ENCODE results near the gene GATM. TPM values are rescaled to one million over a fixed set of nuclear protein-coding genes. Genes with fewer than 3 reads are reported as not detected.

GATM gene
- polyA plus RNA-seq (2013, experiment 1 of 2), result 5.2 TPM
- polyA plus RNA-seq (2013, experiment 2 of 2), result 9.4 TPM

DNA sequence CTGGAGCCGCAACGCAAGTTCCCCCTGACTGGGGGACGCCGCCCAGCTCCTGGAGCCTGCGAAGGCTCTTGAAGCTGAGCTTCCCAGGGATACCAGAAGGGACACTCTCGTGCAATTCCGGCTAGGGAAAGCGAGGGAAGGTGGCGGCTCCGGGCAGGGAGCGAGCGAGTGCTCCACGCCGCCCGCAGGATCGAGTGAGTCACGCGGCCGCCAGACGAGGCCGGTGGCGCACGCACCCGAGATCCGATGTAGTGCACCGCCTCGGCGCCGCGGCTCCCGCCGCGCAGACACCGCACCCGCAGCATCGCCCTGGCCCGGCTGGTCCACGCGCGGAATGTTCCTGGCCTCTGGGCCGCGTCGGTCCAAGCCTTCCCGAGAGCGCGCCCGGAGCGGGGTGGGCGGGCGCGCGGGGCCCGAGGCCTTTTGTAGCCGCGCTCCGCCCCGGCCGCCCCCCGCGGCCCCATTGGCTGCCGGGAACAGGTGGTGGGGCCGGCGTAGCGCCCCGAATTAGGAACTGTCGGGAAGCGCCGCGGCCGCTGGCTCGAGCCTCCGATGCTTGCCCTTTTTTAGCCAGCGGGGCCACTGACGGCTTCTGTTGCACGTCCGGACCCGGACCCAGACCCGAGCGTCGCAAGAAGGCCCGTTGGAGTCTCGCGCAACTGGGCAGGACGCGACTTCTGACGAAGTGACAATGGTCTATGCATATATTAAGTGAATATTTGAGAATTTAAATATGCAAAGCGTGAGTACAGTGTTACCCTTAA is at the start of gene GATM:
Gene GATM, minus strand, starts transcription at position 396 of the 764 bp plus-strand sequence. Its CDS starts 91 bp downstream, at position 305.
- WGBS, 2 experiments (ENCODE audit: insufficient coverage in 2 of 2), result 1% methylated on average over 67 to 85 of the region's 87 CpGs
- peaks cover 20% of the 10 kb centered on the region for H3K4me1 ChIP-seq (ENCODE audit: control insufficient read depth, insufficient read depth, low read length, poor library complexity, severe bottlenecking)

DNA sequence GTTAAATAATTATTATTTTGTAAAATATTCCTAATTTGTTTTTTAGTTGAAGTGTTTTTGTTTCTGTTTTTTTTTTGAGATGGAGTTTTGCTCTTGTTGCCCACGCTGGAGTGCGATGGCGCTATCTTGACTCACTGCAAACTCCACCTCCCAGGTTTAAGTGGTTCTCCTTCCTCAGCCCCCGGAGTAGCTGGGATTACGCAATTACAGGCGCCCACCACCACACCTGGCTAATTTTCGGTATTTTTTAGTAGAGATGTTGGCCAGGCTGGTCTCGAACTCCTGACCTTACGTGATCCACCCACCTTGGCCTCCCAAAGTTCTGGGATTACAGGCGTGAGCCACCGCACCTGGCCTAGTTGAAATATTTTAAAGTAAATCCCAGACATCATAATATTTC is 48.7 kb upstream of the GATM start:
- H3K9me3 ChIP-seq (ENCODE audit: control insufficient read depth, low read length), result no peaks in the 10 kb centered on the region
- WGBS, 2 experiments (ENCODE audit: insufficient coverage in 2 of 2), result 86% methylated on average over 2 to 6 of the region's 11 CpGs

More for the DNA sequence above, at the start of gene GATM:
- H3K27ac ChIP-seq (ENCODE audit: low read depth, low read length, severe bottlenecking), result no peak within 1 kb of the TSS
- H3K4me3 ChIP-seq (ENCODE audit: extremely low read depth, insufficient read depth, low read length, poor library complexity, severe bottlenecking), result peak within 1 kb of the TSS; percentile 47
- no peaks in the 10 kb centered on the region for H3K9me3 ChIP-seq (ENCODE audit: control insufficient read depth, low read length)
- no peaks in the 10 kb centered on the region for H3K36me3 ChIP-seq (ENCODE audit: control insufficient read depth, insufficient read depth, low read length)

DNA sequence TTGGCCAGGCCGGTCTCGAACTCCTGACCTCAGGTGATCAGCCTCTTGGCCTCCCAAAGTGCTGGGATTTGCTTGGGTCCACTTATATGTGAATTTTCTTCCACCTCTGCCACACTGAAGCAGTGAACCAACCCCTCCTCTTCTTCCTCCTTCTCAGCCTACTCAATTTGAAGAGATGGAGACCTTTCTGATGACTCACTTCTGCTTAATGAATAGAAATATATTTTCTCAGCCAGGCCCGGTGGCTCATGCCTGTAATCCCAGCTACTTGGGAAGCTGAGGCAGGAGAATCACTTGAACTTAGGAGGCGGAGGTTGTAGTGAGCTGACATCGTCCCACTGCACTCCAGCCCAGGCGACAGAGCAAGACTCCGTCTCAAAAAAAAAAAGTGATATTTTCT is 46.8 kb upstream of the GATM start:
- 43 to 80% methylated on average over 2 to 4 of the region's 7 CpGs for WGBS, 2 experiments (ENCODE audit: insufficient coverage in 2 of 2)
- H3K27ac ChIP-seq (ENCODE audit: low read depth, low read length, severe bottlenecking), result no peak overlapping the region
- peaks cover 14% of the 10 kb centered on the region for H3K36me3 ChIP-seq (ENCODE audit: control insufficient read depth, insufficient read depth, low read length)
- H3K4me1 ChIP-seq (ENCODE audit: control insufficient read depth, insufficient read depth, low read length, poor library complexity, severe bottlenecking), result no peaks in the 10 kb centered on the region
- no peak overlapping the region for H3K4me3 ChIP-seq (ENCODE audit: extremely low read depth, insufficient read depth, low read length, poor library complexity, severe bottlenecking)
- H3K9me3 ChIP-seq (ENCODE audit: control insufficient read depth, low read length), result no peaks in the 10 kb centered on the region

More for the DNA sequence above, 48.7 kb upstream of the GATM start:
- Histone ChIP-seq H3K4me3 (ENCODE audit: extremely low read depth, insufficient read depth, low read length, poor library complexity, severe bottlenecking) (no peak overlapping the region), H3K27ac (ENCODE audit: low read depth, low read length, severe bottlenecking) (no peak overlapping the region), H3K4me1 (ENCODE audit: control insufficient read depth, insufficient read depth, low read length, poor library complexity, severe bottlenecking) (no peaks in the 10 kb centered on the region), H3K36me3 (ENCODE audit: control insufficient read depth, insufficient read depth, low read length) (peaks cover 6% of the 10 kb centered on the region)

DNA sequence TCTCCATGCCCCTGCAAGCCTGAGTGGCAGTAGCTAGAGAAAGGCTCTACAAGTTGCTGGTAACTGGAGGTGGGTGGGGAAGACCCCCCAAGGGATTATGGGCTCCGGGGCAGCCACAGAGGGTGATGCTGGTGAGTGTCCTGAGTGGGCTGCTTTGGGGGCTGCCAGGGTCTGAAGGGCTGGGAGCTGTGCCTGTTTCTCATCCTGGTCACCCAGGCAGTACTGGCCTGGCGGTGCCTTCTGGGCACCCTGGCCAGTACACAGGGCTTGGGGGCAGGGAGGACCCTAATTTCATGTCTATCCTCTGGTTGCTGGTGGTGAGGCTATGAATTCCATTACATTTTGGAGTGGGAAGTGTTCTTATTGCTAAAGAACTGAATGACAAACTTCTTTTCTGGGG is 46.1 kb upstream of the GATM start:
- Histone ChIP-seq H3K36me3 (ENCODE audit: control insufficient read depth, insufficient read depth, low read length) (peaks cover 21% of the 10 kb centered on the region), H3K9me3 (ENCODE audit: control insufficient read depth, low read length) (no peaks in the 10 kb centered on the region), H3K4me1 (ENCODE audit: control insufficient read depth, insufficient read depth, low read length, poor library complexity, severe bottlenecking) (no peaks in the 10 kb centered on the region), H3K4me3 (ENCODE audit: extremely low read depth, insufficient read depth, low read length, poor library complexity, severe bottlenecking) (no peak overlapping the region), H3K27ac (ENCODE audit: low read depth, low read length, severe bottlenecking) (no peak overlapping the region)
- 80 to 100% methylated on average over 1 of the region's 2 CpGs for WGBS, 2 experiments (ENCODE audit: insufficient coverage in 2 of 2)

DNA sequence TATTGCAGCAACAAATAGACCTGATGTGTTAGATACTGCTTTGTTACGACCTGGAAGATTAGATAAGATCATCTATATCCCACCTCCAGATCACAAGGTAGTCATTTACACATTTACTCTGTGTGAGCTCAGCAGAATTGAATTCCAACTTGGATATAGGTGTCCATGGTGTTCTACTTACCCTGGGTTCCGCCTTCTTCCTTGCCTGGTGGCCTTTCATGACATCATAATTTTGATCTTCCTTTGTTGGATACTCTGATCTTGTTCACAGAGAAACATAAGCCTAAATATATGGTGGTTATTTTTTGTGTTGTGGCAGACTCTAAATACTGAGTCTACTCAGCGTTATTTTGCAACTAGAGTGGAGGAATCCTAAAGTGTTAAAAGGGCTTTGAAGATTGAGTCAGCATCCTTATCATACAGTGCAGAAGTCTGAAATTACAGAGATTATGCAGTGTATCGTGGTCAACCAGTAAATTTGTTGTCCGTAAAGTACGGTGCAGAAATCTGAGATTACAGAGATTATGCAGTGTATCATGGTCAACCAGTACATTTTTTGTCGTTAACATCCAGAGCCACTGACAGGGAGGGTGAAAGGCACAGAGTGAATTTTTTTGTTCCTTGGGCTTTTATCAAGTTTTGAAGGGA is 39.1 kb upstream of the GATM start:
- 100% methylated on average over 5 of the region's 7 CpGs for WGBS, 2 experiments (ENCODE audit: insufficient coverage in 2 of 2)
- H3K4me1 ChIP-seq (ENCODE audit: control insufficient read depth, insufficient read depth, low read length, poor library complexity, severe bottlenecking), result no peaks in the 10 kb centered on the region
- no peak overlapping the region for H3K4me3 ChIP-seq (ENCODE audit: extremely low read depth, insufficient read depth, low read length, poor library complexity, severe bottlenecking)
- no peaks in the 10 kb centered on the region for H3K9me3 ChIP-seq (ENCODE audit: control insufficient read depth, low read length)
- peaks cover 81% of the 10 kb centered on the region for H3K36me3 ChIP-seq (ENCODE audit: control insufficient read depth, insufficient read depth, low read length)
- H3K27ac ChIP-seq (ENCODE audit: low read depth, low read length, severe bottlenecking), result no peak overlapping the region

GRCh38 chr15:45414215-45414885 is 36.0 kb upstream of the GATM start:
- H3K9me3 ChIP-seq (ENCODE audit: control insufficient read depth, low read length), result no peaks in the 10 kb centered on the region
- 86 to 94% methylated on average over 3 to 4 of the region's 5 CpGs for WGBS, 2 experiments (ENCODE audit: insufficient coverage in 2 of 2)
- H3K4me3 ChIP-seq (ENCODE audit: extremely low read depth, insufficient read depth, low read length, poor library complexity, severe bottlenecking), result no peak overlapping the region
- H3K27ac ChIP-seq (ENCODE audit: low read depth, low read length, severe bottlenecking), result no peak overlapping the region
- H3K4me1 ChIP-seq (ENCODE audit: control insufficient read depth, insufficient read depth, low read length, poor library complexity, severe bottlenecking), result no peaks in the 10 kb centered on the region
- H3K36me3 ChIP-seq (ENCODE audit: control insufficient read depth, insufficient read depth, low read length), result peaks cover 90% of the 10 kb centered on the region

DNA sequence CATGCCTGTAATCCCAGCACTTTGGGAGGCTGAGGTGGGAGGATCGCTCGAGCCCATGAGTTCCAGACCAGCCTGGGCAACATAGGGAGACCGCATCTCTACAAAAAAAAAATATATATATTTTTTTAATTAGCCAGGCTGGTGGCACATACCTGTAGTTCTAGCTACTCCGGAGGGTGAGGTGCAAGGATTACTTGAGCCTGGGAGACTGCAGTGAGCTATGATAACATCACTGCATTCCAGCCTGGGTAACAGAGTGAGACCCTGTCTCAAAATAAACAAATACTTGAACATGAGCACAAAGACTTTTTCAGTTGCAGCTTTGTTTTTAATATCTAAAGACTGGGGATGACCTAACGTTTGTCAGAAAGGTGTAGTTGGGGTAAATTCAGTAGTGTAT is 31.3 kb upstream of the GATM start:
- H3K4me3 ChIP-seq (ENCODE audit: extremely low read depth, insufficient read depth, low read length, poor library complexity, severe bottlenecking), result no peak overlapping the region
- 82 to 92% methylated on average over 1 to 2 of the region's 5 CpGs for WGBS, 2 experiments (ENCODE audit: insufficient coverage in 2 of 2)
- peaks cover 83% of the 10 kb centered on the region for H3K36me3 ChIP-seq (ENCODE audit: control insufficient read depth, insufficient read depth, low read length)
- no peaks in the 10 kb centered on the region for H3K9me3 ChIP-seq (ENCODE audit: control insufficient read depth, low read length)
- H3K4me1 ChIP-seq (ENCODE audit: control insufficient read depth, insufficient read depth, low read length, poor library complexity, severe bottlenecking), result peaks cover 4% of the 10 kb centered on the region
- no peak overlapping the region for H3K27ac ChIP-seq (ENCODE audit: low read depth, low read length, severe bottlenecking)

DNA sequence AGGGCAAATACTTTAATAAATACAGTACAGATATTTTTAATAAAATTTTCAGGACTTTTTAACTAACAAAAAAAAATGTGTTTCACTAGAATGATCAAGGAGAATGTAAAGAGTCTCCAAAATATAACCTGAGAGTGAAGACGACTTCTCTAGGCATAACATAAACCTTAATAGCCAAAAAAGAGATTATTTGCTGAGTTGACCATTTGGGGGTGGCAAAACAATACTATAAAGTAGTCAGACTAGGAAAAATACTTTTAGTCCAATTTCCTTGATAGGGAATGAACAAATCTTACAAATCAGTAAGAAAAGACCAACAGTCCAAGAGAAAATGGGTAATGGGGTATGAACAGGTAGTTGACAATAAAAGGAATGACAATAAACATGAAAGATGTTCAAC is 29.4 kb upstream of the GATM start:
- Histone ChIP-seq H3K36me3 (ENCODE audit: control insufficient read depth, insufficient read depth, low read length) (peaks cover 65% of the 10 kb centered on the region), H3K4me1 (ENCODE audit: control insufficient read depth, insufficient read depth, low read length, poor library complexity, severe bottlenecking) (peaks cover 4% of the 10 kb centered on the region), H3K9me3 (ENCODE audit: control insufficient read depth, low read length) (no peaks in the 10 kb centered on the region), H3K4me3 (ENCODE audit: extremely low read depth, insufficient read depth, low read length, poor library complexity, severe bottlenecking) (no peak overlapping the region), H3K27ac (ENCODE audit: low read depth, low read length, severe bottlenecking) (no peak overlapping the region)
- no CpG with 5 or more reads among the region's 1 CpG for WGBS, 2 experiments (ENCODE audit: insufficient coverage in 2 of 2)

DNA sequence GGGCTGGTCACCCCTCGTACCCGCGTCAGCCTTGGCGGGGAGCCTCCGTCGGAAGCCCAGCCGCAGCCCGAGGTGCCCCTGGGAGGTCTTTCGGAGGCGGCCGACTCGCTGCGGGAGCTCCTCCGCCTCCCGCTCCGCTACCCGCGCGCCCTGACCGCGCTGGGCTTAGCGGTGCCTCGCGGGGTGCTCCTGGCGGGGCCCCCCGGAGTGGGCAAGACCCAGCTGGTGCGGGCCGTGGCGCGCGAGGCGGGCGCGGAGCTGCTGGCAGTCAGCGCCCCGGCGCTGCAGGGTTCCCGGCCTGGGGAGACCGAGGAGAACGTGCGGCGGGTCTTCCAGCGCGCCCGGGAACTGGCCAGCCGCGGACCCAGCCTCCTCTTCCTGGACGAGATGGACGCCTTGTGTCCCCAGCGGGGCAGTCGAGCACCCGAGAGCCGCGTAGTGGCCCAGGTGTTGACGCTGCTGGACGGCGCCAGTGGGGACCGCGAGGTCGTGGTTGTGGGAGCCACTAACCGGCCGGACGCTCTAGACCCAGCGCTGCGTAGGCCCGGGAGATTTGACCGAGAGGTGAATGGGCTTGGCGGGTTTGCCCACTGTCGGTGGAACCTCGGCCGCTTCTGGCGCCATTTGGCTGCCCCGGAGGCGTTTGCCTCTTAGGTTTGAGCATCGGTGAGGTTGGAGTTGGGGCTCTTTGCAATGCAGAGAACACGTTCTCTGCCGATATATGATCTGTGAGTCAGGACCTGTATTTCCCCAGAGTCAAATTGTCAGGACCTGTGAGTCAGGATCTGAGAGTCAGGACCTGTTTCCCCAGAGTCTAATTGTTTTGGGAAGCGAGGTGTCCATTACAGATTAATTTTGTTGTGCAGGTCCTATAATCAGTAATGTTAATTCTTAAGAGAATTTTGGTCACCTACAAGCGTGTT is 24.9 kb upstream of the GATM start:
- Histone ChIP-seq H3K27ac (ENCODE audit: low read depth, low read length, severe bottlenecking) (peak overlapping the region; percentile 79), H3K9me3 (ENCODE audit: control insufficient read depth, low read length) (no peaks in the 10 kb centered on the region), H3K36me3 (ENCODE audit: control insufficient read depth, insufficient read depth, low read length) (peaks cover 23% of the 10 kb centered on the region), H3K4me3 (ENCODE audit: extremely low read depth, insufficient read depth, low read length, poor library complexity, severe bottlenecking) (peak overlapping the region; percentile 91), H3K4me1 (ENCODE audit: control insufficient read depth, insufficient read depth, low read length, poor library complexity, severe bottlenecking) (peaks cover 9% of the 10 kb centered on the region)
- 0 to 1% methylated on average over 71 to 76 of the region's 79 CpGs for WGBS, 2 experiments (ENCODE audit: insufficient coverage in 2 of 2)

Measured in mesodermal cell (in vitro differentiated cells).